Ishikawa (cell line): ENCODE results near the gene CLDN20.

Experiments used
- EP300 ChIP-seq: IDR thresholded peaks from 2 replicates; pipeline ENCODE4 v1.6.1; 2012; ENCODE audit warnings: borderline replicate concordance
- NFIC ChIP-seq: IDR thresholded peaks from 2 replicates; pipeline ENCODE4 v1.6.1; 2012
- REST ChIP-seq: IDR thresholded peaks from 2 replicates; pipeline ENCODE4 v1.6.1; 2012; ENCODE audit warnings: low read depth, mild to moderate bottlenecking
- TAF1 ChIP-seq: IDR thresholded peaks from 2 replicates; pipeline ENCODE4 v1.6.1; 2012; ENCODE audit warnings: low read depth, mild to moderate bottlenecking
- TEAD4 ChIP-seq: IDR thresholded peaks from 2 replicates; pipeline ENCODE4 v1.6.1; 2012
- USF1 ChIP-seq: IDR thresholded peaks from 2 replicates; pipeline ENCODE4 v1.6.1; 2012
- YY1 ChIP-seq: IDR thresholded peaks from 2 replicates; pipeline ENCODE4 v1.6.1; 2012; ENCODE audit warnings: low read depth
- ZBTB7A ChIP-seq: IDR thresholded peaks from 2 replicates; pipeline ENCODE4 v1.6.1; 2012; ENCODE audit warnings: low read depth

- TF ChIP-seq TAF1, result no peak
- TF ChIP-seq TEAD4, result no peak
- TF ChIP-seq EP300, result no peak
- no peak for TF ChIP-seq USF1
- no peak for TF ChIP-seq NFIC
- TF ChIP-seq ZBTB7A, result no peak
- TF ChIP-seq REST, result no peak
- no peak for TF ChIP-seq YY1
Measured at GRCh38 chr6:155262655-155263054, 1.2 kb upstream of the CLDN20 start.
